ENCODE data around the gene GLDN.

The GLDN gene

GRCh38 chr15:51331141-51331540 lies 10.3 kb upstream of the GLDN start:
- H2AFZ ChIP-seq (ENCODE audit: low read depth): no peak overlapping the region
- H3K27me3 ChIP-seq (ENCODE audit: insufficient read depth, low read depth): no peaks in the 10 kb centered on the region
- no peaks in the 10 kb centered on the region for H3K36me3 ChIP-seq (ENCODE audit: insufficient read depth)
- H4K20me1 ChIP-seq (ENCODE audit: insufficient read depth): no peaks in the 10 kb centered on the region
- no peak overlapping the region for H3K27ac ChIP-seq
- no peak overlapping the region for H3K4me2 ChIP-seq
- H3K79me2 ChIP-seq (ENCODE audit: insufficient read depth, low read depth): no peaks in the 10 kb centered on the region
- H3K9ac ChIP-seq: no peak overlapping the region
- H3K4me1 ChIP-seq (ENCODE audit: low read depth, poor library complexity, severe bottlenecking): peaks cover 37% of the 10 kb centered on the region
- no peak overlapping the region for H3K4me3 ChIP-seq (IDR thresholded peaks at IDR 0.05; ENCODE audit: insufficient read depth, low read depth, low read length)
- no peak for TF ChIP-seq CTCF (conservative IDR thresholded peaks at IDR 0.05; ENCODE audit: low read depth, low read length)

DNA sequence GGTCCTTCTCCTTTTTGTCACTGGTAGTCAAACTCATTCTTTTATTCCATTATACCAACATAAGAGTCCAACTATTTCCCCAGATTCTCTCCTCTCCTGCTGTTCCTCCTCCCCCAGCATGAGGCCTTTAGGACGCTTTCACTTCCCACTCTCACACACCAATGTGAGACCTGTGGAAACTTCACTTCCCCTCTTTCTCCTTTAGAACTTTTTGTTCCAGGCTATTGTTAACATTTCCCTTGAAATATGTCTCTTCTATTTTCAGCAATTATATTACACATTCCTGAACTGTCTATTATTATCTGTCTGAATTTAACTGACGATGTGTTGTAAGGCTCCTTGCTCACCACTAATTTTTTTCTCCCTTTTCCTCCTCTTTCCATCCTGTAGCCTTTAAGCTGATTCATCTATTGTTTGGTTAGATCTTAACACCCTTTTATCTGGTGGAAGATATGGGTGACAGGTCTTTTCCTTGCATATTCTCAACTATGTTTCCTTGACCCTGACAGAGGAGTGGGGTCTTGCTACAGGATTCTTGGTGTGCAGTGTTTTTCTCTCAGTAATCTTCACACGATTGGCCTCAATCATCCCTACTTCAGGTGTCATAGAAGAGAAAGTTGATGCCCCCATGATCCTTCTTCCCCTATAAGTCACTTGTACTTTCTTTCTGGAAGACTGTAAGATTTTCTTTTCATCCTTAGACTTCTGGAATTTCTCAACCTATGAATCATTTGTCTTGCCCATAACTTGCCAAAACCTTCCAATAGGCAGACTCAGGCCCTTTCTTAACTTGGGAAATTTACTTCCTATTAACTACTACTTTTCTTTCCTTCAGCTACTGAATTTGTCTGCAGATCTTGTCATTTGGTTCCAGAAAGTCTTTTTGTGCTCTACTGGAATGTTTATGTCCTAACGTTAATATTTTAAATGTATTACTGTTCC lies 9.0 kb upstream of the GLDN start:
- Histone ChIP-seq H4K20me1 (ENCODE audit: insufficient read depth) (no peaks in the 10 kb centered on the region), H3K27me3 (ENCODE audit: insufficient read depth, low read depth) (no peaks in the 10 kb centered on the region), H3K27ac (no peak overlapping the region), H3K79me2 (ENCODE audit: insufficient read depth, low read depth) (no peaks in the 10 kb centered on the region), H2AFZ (ENCODE audit: low read depth) (no peak overlapping the region), H3K4me2 (peak overlapping the region; percentile 23; the same call in 1 of the 2 replicates), H3K4me1 (ENCODE audit: low read depth, poor library complexity, severe bottlenecking) (peaks cover 51% of the 10 kb centered on the region), H3K36me3 (ENCODE audit: insufficient read depth) (no peaks in the 10 kb centered on the region), H3K9ac (no peak overlapping the region), H3K4me3 (IDR thresholded peaks at IDR 0.05; ENCODE audit: insufficient read depth, low read depth, low read length) (no peak overlapping the region)
- no peak for TF ChIP-seq CTCF (conservative IDR thresholded peaks at IDR 0.05; ENCODE audit: low read depth, low read length)

- Histone ChIP-seq H3K4me3 (IDR thresholded peaks at IDR 0.05; ENCODE audit: insufficient read depth, low read depth, low read length) (no peak overlapping the region), H3K9ac (no peak overlapping the region), H3K4me1 (ENCODE audit: low read depth, poor library complexity, severe bottlenecking) (peaks cover 56% of the 10 kb centered on the region), H3K36me3 (ENCODE audit: insufficient read depth) (no peaks in the 10 kb centered on the region), H4K20me1 (ENCODE audit: insufficient read depth) (no peaks in the 10 kb centered on the region), H2AFZ (ENCODE audit: low read depth) (no peak overlapping the region), H3K27me3 (ENCODE audit: insufficient read depth, low read depth) (no peaks in the 10 kb centered on the region), H3K27ac (no peak overlapping the region), H3K79me2 (ENCODE audit: insufficient read depth, low read depth) (no peaks in the 10 kb centered on the region), H3K4me2 (peak overlapping the region; percentile 23; the same call in 1 of the 2 replicates)
- TF ChIP-seq CTCF (conservative IDR thresholded peaks at IDR 0.05; ENCODE audit: low read depth, low read length): no peak
Measured at GRCh38 chr15:51333571-51333970, 7.9 kb upstream of the GLDN start.

DNA sequence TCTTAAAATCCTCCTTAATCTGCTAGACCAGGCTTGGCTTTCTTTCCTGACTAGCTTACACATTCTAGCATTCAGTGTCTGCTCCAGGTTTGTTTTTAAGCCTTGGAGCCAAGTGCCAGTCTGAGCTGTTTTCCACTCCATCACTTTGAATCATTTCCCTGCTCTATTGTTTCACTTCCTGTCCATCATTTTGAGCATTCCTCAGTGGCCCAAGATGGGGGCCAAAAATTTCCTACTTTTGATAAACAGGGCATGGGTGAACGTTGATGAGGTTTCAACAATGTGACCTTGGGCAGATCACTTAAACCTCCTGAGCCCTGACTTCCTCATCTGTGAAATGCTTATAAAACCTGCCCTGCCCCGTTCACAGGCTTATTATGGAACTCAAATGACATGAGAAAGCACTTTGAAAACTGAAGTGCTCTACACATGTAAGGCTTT lies 7.4 kb upstream of the GLDN start:
- no peaks in the 10 kb centered on the region for H3K27me3 ChIP-seq (ENCODE audit: insufficient read depth, low read depth)
- H3K79me2 ChIP-seq (ENCODE audit: insufficient read depth, low read depth): no peaks in the 10 kb centered on the region
- peaks cover 56% of the 10 kb centered on the region for H3K4me1 ChIP-seq (ENCODE audit: low read depth, poor library complexity, severe bottlenecking)
- H3K27ac ChIP-seq: no peak overlapping the region
- H3K36me3 ChIP-seq (ENCODE audit: insufficient read depth): no peaks in the 10 kb centered on the region
- H2AFZ ChIP-seq (ENCODE audit: low read depth): no peak overlapping the region
- peak overlapping the region; percentile 23 for H3K4me2 ChIP-seq
- H3K9ac ChIP-seq: no peak overlapping the region
- no peak overlapping the region for H3K4me3 ChIP-seq (IDR thresholded peaks at IDR 0.05; ENCODE audit: insufficient read depth, low read depth, low read length)
- no peaks in the 10 kb centered on the region for H4K20me1 ChIP-seq (ENCODE audit: insufficient read depth)
- TF ChIP-seq CTCF (conservative IDR thresholded peaks at IDR 0.05; ENCODE audit: low read depth, low read length): no peak
